Liver (tissue), 9 donors: ENCODE data around the gene PSD4. TPM values are rescaled to one million over a fixed set of nuclear protein-coding genes. Genes with fewer than 3 reads are reported as not detected.
A peak's percentile ranks its signal among the peaks of the same experiment; 100 is the strongest.

Experiments
- DNase-seq: peaks from one replicate; pipeline ENCODE4 v3.0.0-alpha.2; 2017; ENCODE audit warnings: low spot score
- H3K27ac ChIP-seq, 2 donors: one replicate each; pipeline ENCODE4 v1.7.0; 2013; ENCODE audit warnings: inconsistent platforms in 2 of 2, low read length in 2 of 2, control low read depth in 1 of 2, low read depth in 1 of 2, mild to moderate bottlenecking in 1 of 2
- H3K27me3 ChIP-seq, 4 donors: one replicate each; pipeline versions ENCODE4 v1.6.1 to v1.7.0; 2013; ENCODE audit warnings: low read length in 3 of 4, inconsistent platforms in 1 of 4, mild to moderate bottlenecking in 1 of 4, moderate library complexity in 1 of 4; ENCODE audit not compliant: control insufficient read depth in 4 of 4, insufficient read depth in 4 of 4
- H3K36me3 ChIP-seq, 4 donors: one replicate each; pipeline versions ENCODE4 v1.6.1 to v1.7.0; 2013; ENCODE audit warnings: low read length in 3 of 4, mild to moderate bottlenecking in 3 of 4, low read depth in 1 of 4, moderate library complexity in 1 of 4; ENCODE audit not compliant: control insufficient read depth in 4 of 4, insufficient read depth in 3 of 4
- H3K4me1 ChIP-seq, 4 donors: one replicate each; pipeline versions ENCODE4 v1.6.1 to v1.7.0; 2013; ENCODE audit warnings: low read length in 3 of 4, mild to moderate bottlenecking in 3 of 4, moderate library complexity in 1 of 4; ENCODE audit not compliant: control insufficient read depth in 4 of 4, insufficient read depth in 4 of 4
- H3K4me3 ChIP-seq, 3 donors: one replicate each; pipeline versions ENCODE4 v1.6.1 to v1.7.0; 2013; ENCODE audit warnings: low read length in 3 of 3, control low read depth in 1 of 3, low read depth in 1 of 3, mild to moderate bottlenecking in 1 of 3
- H3K9ac ChIP-seq, 2 donors: one replicate each; pipeline ENCODE4 v1.7.0; 2013; ENCODE audit warnings: low read length in 2 of 2, mild to moderate bottlenecking in 2 of 2, moderate library complexity in 2 of 2, control low read depth in 1 of 2, low read depth in 1 of 2
- H3K9me3 ChIP-seq, 4 donors: one replicate each; pipeline versions ENCODE4 v1.6.1 to v1.7.0; 2013; ENCODE audit warnings: low read length in 3 of 4; ENCODE audit not compliant: control insufficient read depth in 4 of 4
- EGR1 ChIP-seq, 2 donors: IDR thresholded peaks; 2 replicates each; pipeline ENCODE4 v1.6.1; 2016 to 2018; ENCODE audit warnings: antibody characterized with exemption in 2 of 2, low read depth in 2 of 2
- FOXA1 ChIP-seq: IDR thresholded peaks from 2 replicates; pipeline ENCODE4 v1.6.1; 2016; ENCODE audit warnings: antibody characterized with exemption
- FOXA2 ChIP-seq: IDR thresholded peaks from 2 replicates; pipeline ENCODE4 v1.6.1; 2016; ENCODE audit warnings: antibody characterized with exemption
- GABPA ChIP-seq, 2 donors: IDR thresholded peaks in 1 of 2; conservative IDR thresholded peaks in 1 of 2; 2 replicates each; pipeline ENCODE4 v1.6.1; 2016; ENCODE audit warnings: antibody characterized with exemption in 2 of 2, mild to moderate bottlenecking in 1 of 2, moderate library complexity in 1 of 2
- HNF4A ChIP-seq, 2 donors: conservative IDR thresholded peaks; 2 replicates each; pipeline ENCODE4 v1.6.1; 2016; ENCODE audit warnings: antibody characterized with exemption in 2 of 2, mild to moderate bottlenecking in 2 of 2
- HNF4G ChIP-seq: IDR thresholded peaks from 2 replicates; pipeline ENCODE4 v1.6.1; 2016; ENCODE audit warnings: antibody characterized with exemption
- JUND ChIP-seq, 2 donors: IDR thresholded peaks; 2 replicates each; pipeline ENCODE4 v1.6.1; 2016; ENCODE audit warnings: antibody characterized with exemption in 2 of 2
- NR2F2 ChIP-seq: IDR thresholded peaks from 2 replicates; pipeline ENCODE4 v1.6.1; 2016; ENCODE audit warnings: antibody characterized with exemption
- RAD21 ChIP-seq, 2 donors: IDR thresholded peaks; 2 replicates each; pipeline ENCODE4 v1.6.1; 2016; ENCODE audit warnings: antibody characterized with exemption in 2 of 2, mild to moderate bottlenecking in 2 of 2
- RXRA ChIP-seq, 2 donors: IDR thresholded peaks; 2 replicates each; pipeline ENCODE4 v1.6.1; 2017 to 2018; ENCODE audit warnings: antibody characterized with exemption in 2 of 2, mild to moderate bottlenecking in 1 of 2
- SP1 ChIP-seq: IDR thresholded peaks from 2 replicates; pipeline ENCODE4 v1.6.1; 2018; ENCODE audit warnings: antibody characterized with exemption, mild to moderate bottlenecking
- TAF1 ChIP-seq: conservative IDR thresholded peaks from 2 replicates; pipeline ENCODE4 v1.6.1; 2016; ENCODE audit warnings: antibody characterized with exemption, mild to moderate bottlenecking
- YY1 ChIP-seq: IDR thresholded peaks from 2 replicates; pipeline ENCODE4 v1.6.1; 2016; ENCODE audit warnings: antibody characterized with exemption, mild to moderate bottlenecking
- WGBS: extraction: QIAGEN DNeasy Blood & Tissue Kit; methylation state at CpG from one replicate; pipeline ENCODE4 v1.1.7; 2013; 5-methylcytosine and 5-hydroxymethylcytosine counted together
- polyA plus RNA-seq, 2 donors: library from polyadenylated mRNA; stranded (reverse) in 1 of 2; unstranded in 1 of 2; fragments of 200-250 nt in 1 of 2; fragments of >200 nt in 1 of 2; fragmentation: Nextera tagmentation in 1 of 2; extraction: Ambion mirVana in 1 of 2; gene quantifications; one replicate each; pipeline versions ENCODE4 v1.2.1 to v1.2.3, GENCODE V29; 2013 to 2015
- total RNA-seq, 2 donors: library from RNA; depleted of rRNA; stranded (reverse); fragments of >200 nt; gene quantifications; one replicate each; pipeline ENCODE4 v1.2.3, GENCODE V29; 2014
- TF ChIP-seq, protein P1 (sequence below): fragments of 150-350 bp; IDR thresholded peaks from 2 replicates; pipeline ENCODE4 v1.5.1; 2017; ENCODE audit warnings: improper control_type of control experiment, low read depth, low read length; ENCODE audit not compliant: missing input control
- TF ChIP-seq, protein P2 (sequence below): IDR thresholded peaks from 2 replicates; pipeline ENCODE4 v1.6.1; 2016; ENCODE audit warnings: antibody characterized with exemption, mild to moderate bottlenecking
- TF ChIP-seq, protein P3 (sequence below): IDR thresholded peaks from 2 replicates; pipeline ENCODE4 v1.6.1; 2016; ENCODE audit warnings: antibody characterized with exemption
- TF ChIP-seq, protein P4 (sequence below): IDR thresholded peaks from 2 replicates; pipeline ENCODE4 v1.6.1; 2016; ENCODE audit warnings: antibody characterized with exemption
- TF ChIP-seq, protein P5 (sequence below): IDR thresholded peaks from 2 replicates; pipeline ENCODE4 v1.6.1; 2016; ENCODE audit warnings: antibody characterized with exemption
- donor health status: healthy.
- donor health status: healthy.
- donor health status: healthy.
- donor health status: healthy.
- donor health status: healthy.

The PSD4 gene
- total and polyA plus RNA-seq, 4 donors: 16.4 to 83.2 (median 34.4) TPM

DNA sequence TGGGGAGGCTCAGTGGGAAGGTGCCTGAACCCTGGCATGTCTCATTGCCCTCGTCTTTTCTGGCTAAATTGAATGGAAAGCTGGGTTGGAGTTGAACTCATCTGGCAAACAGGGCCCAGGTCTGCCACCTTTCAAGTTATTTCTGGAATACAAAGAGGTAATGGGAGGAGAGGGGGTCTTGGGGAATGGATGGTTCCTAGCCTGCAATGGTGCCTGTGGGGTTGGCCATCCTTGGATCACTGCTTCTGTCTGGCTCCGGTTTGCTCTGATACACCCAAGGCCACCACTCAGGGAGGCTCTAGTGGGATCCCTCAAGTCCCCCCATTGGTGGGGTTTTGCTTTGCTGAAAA, 45.3 kb downstream of the PSD4 start:
- H3K4me1 ChIP-seq: peaks cover 17 to 29% (median 25%) of the 10 kb centered on the region in 4 donors
- H3K9ac ChIP-seq: no peak overlapping the region
- H3K36me3 ChIP-seq: no peaks in the 10 kb centered on the region
- TF ChIP-seq NR2F2: no peak
- TF ChIP-seq, protein P1, sequence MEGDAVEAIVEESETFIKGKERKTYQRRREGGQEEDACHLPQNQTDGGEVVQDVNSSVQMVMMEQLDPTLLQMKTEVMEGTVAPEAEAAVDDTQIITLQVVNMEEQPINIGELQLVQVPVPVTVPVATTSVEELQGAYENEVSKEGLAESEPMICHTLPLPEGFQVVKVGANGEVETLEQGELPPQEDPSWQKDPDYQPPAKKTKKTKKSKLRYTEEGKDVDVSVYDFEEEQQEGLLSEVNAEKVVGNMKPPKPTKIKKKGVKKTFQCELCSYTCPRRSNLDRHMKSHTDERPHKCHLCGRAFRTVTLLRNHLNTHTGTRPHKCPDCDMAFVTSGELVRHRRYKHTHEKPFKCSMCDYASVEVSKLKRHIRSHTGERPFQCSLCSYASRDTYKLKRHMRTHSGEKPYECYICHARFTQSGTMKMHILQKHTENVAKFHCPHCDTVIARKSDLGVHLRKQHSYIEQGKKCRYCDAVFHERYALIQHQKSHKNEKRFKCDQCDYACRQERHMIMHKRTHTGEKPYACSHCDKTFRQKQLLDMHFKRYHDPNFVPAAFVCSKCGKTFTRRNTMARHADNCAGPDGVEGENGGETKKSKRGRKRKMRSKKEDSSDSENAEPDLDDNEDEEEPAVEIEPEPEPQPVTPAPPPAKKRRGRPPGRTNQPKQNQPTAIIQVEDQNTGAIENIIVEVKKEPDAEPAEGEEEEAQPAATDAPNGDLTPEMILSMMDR: no peak
- TF ChIP-seq, protein P2, sequence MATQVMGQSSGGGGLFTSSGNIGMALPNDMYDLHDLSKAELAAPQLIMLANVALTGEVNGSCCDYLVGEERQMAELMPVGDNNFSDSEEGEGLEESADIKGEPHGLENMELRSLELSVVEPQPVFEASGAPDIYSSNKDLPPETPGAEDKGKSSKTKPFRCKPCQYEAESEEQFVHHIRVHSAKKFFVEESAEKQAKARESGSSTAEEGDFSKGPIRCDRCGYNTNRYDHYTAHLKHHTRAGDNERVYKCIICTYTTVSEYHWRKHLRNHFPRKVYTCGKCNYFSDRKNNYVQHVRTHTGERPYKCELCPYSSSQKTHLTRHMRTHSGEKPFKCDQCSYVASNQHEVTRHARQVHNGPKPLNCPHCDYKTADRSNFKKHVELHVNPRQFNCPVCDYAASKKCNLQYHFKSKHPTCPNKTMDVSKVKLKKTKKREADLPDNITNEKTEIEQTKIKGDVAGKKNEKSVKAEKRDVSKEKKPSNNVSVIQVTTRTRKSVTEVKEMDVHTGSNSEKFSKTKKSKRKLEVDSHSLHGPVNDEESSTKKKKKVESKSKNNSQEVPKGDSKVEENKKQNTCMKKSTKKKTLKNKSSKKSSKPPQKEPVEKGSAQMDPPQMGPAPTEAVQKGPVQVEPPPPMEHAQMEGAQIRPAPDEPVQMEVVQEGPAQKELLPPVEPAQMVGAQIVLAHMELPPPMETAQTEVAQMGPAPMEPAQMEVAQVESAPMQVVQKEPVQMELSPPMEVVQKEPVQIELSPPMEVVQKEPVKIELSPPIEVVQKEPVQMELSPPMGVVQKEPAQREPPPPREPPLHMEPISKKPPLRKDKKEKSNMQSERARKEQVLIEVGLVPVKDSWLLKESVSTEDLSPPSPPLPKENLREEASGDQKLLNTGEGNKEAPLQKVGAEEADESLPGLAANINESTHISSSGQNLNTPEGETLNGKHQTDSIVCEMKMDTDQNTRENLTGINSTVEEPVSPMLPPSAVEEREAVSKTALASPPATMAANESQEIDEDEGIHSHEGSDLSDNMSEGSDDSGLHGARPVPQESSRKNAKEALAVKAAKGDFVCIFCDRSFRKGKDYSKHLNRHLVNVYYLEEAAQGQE: no peak
- DNase-seq: no peak
- H3K9me3 ChIP-seq: no peaks in the 10 kb centered on the region
- H3K27ac ChIP-seq: peak overlapping the region; percentile 83 to 88
- H3K4me3 ChIP-seq: no peak overlapping the region
- no peaks in the 10 kb centered on the region for H3K27me3 ChIP-seq
- WGBS: 83% methylated on average over 2 of the region's 2 CpGs

DNA sequence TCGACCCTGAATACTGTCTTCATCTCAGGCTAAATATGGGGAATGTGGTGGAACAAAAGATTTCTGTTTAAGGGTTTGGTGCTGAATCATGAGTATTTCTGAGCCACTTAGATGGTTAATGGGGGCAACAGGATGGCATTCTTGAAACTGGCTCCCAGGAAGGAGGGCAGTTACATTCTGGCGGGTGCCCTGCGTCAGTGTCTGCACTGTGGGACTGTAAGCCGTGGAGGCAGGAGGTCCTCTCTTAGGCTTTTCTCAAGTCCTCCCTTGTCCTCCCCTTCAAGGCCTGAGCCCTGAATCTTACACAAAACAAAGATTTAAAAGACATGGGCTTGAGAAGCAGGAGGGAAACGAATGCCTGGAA, 45.7 kb downstream of the PSD4 start:
- no peak for DNase-seq
- H3K27ac ChIP-seq: peak overlapping the region; percentile 83 to 88

More for the DNA sequence above, 45.7 kb downstream of the PSD4 start:
- H3K36me3 ChIP-seq: no peaks in the 10 kb centered on the region
- H3K9ac ChIP-seq: no peak overlapping the region
- no peak overlapping the region for H3K4me3 ChIP-seq
- H3K4me1 ChIP-seq: peaks cover 17 to 29% (median 25%) of the 10 kb centered on the region in 4 donors
- 81% methylated on average over 5 of the region's 5 CpGs for WGBS
- H3K27me3 ChIP-seq: no peaks in the 10 kb centered on the region
- TF ChIP-seq GABPA (IDR thresholded peaks at IDR 0.05 in 1 of 2, conservative IDR thresholded peaks at IDR 0.05 in 1 of 2) (no peak), TAF1 (no peak), NR2F2 (no peak), RXRA (IDR thresholded peaks at IDR 0.05) (no peak), FOXA2 (no peak), JUND (IDR thresholded peaks at IDR 0.05) (no peak), YY1 (no peak), SP1 (no peak), HNF4A (conservative IDR thresholded peaks at IDR 0.05) (no peak), HNF4G (no peak), FOXA1 (no peak), RAD21 (IDR thresholded peaks at IDR 0.05) (no peak), EGR1 (IDR thresholded peaks at IDR 0.05; ENCODE audit: low read depth in 2 of 2) (no peak)
- TF ChIP-seq, protein P3, sequence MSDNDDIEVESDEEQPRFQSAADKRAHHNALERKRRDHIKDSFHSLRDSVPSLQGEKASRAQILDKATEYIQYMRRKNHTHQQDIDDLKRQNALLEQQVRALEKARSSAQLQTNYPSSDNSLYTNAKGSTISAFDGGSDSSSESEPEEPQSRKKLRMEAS: no peak
- TF ChIP-seq, protein P2: no peak
- TF ChIP-seq, protein P4, sequence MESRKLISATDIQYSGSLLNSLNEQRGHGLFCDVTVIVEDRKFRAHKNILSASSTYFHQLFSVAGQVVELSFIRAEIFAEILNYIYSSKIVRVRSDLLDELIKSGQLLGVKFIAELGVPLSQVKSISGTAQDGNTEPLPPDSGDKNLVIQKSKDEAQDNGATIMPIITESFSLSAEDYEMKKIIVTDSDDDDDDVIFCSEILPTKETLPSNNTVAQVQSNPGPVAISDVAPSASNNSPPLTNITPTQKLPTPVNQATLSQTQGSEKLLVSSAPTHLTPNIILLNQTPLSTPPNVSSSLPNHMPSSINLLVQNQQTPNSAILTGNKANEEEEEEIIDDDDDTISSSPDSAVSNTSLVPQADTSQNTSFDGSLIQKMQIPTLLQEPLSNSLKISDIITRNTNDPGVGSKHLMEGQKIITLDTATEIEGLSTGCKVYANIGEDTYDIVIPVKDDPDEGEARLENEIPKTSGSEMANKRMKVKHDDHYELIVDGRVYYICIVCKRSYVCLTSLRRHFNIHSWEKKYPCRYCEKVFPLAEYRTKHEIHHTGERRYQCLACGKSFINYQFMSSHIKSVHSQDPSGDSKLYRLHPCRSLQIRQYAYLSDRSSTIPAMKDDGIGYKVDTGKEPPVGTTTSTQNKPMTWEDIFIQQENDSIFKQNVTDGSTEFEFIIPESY: no peak
- TF ChIP-seq, protein P1: no peak
- TF ChIP-seq, protein P5, sequence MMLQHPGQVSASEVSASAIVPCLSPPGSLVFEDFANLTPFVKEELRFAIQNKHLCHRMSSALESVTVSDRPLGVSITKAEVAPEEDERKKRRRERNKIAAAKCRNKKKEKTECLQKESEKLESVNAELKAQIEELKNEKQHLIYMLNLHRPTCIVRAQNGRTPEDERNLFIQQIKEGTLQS: no peak
- no peaks in the 10 kb centered on the region for H3K9me3 ChIP-seq
